GM19324 (cell line): ENCODE measurements around the gene NFYB.
"Not testable (repeated sequence)": the region's sequence is repeated elsewhere in the genome, so short reads cannot be mapped to it uniquely, and the experiment has no call there.

Source experiments
- ATAC-seq: cut with Tn5 transposase; IDR thresholded peaks from one replicate; pipeline ENCODE4 v1.9.1; 2021; ENCODE audit warnings: mild to moderate bottlenecking, moderate library complexity; ENCODE audit not compliant: unreplicated experiment, low FRiP score

Gene NFYB

GRCh38 chr12:104122298-104122697 is 15.7 kb downstream of the NFYB start:
- no peak for ATAC-seq

- ATAC-seq, result no peak
Measured at GRCh38 chr12:104121001-104121400, 17.0 kb downstream of the NFYB start.

GRCh38 chr12:104115587-104115975 is 22.4 kb downstream of the NFYB start:
- no peak for ATAC-seq

GRCh38 chr12:104114834-104115586 is 23.0 kb downstream of the NFYB start:
- not testable (repeated sequence) for ATAC-seq

GRCh38 chr12:104109446-104110271 is 28.4 kb downstream of the NFYB start:
- no peak for ATAC-seq

- peak; percentile 48 for ATAC-seq
Measured at GRCh38 chr12:104108755-104109445, 29.1 kb downstream of the NFYB start.

GRCh38 chr12:104106965-104107364 is 31.0 kb downstream of the NFYB start:
- no peak for ATAC-seq

GRCh38 chr12:104105461-104105860 is 32.5 kb downstream of the NFYB start:
- no peak for ATAC-seq

GRCh38 chr12:104097954-104098353 is 40.1 kb downstream of the NFYB start:
- no peak for ATAC-seq

GRCh38 chr12:104095289-104095688 is 42.7 kb downstream of the NFYB start:
- ATAC-seq, result no peak

- no peak for ATAC-seq
Measured at GRCh38 chr12:104094284-104094683, 43.7 kb downstream of the NFYB start.

GRCh38 chr12:104091136-104091535 is 46.9 kb downstream of the NFYB start:
- no peak for ATAC-seq

- ATAC-seq, result no peak
Measured at GRCh38 chr12:104090685-104091084, 47.3 kb downstream of the NFYB start.

GRCh38 chr12:104083769-104084475 is 54.1 kb downstream of the NFYB start:
- no peak for ATAC-seq

- no peak for ATAC-seq
Measured at GRCh38 chr12:104080764-104081163, 57.2 kb downstream of the NFYB start.

- ATAC-seq, result no peak
Measured at GRCh38 chr12:104079024-104079423, 59.0 kb downstream of the NFYB start.

GRCh38 chr12:104073699-104074098 is 64.3 kb downstream of the NFYB start:
- ATAC-seq, result no peak

- no peak for ATAC-seq
Measured at GRCh38 chr12:104072099-104072498, 65.9 kb downstream of the NFYB start.
